IPS DF 6.9 (cell line): ENCODE data around the gene BCL2A1.

ENCODE experiments used
- DNase-seq: peaks from one replicate; pipeline ENCODE4 v3.0.0-alpha.2; 2013; ENCODE audit warnings: low read depth, low spot score
- H3K27ac ChIP-seq: one replicate; pipeline ENCODE4 v1.5.1; 2013; ENCODE audit warnings: low read length, control low read depth
- H3K27me3 ChIP-seq: 2 replicates; pipeline ENCODE4 v1.6.1; 2013; ENCODE audit warnings: mild to moderate bottlenecking, low read length; ENCODE audit not compliant: control insufficient read depth, insufficient read depth
- H3K36me3 ChIP-seq: 2 replicates; pipeline ENCODE4 v1.6.1; 2013; ENCODE audit warnings: low read length; ENCODE audit not compliant: control insufficient read depth, insufficient read depth
- H3K4me1 ChIP-seq: 2 replicates; pipeline ENCODE4 v1.6.1; 2013; ENCODE audit warnings: low read length; ENCODE audit not compliant: control insufficient read depth, insufficient read depth
- H3K4me3 ChIP-seq: 2 replicates; pipeline ENCODE4 v1.5.1; 2013; ENCODE audit warnings: mild to moderate bottlenecking, low read length
- H3K9me3 ChIP-seq: 2 replicates; pipeline ENCODE4 v1.6.1; 2013; ENCODE audit warnings: low read length, inconsistent platforms; ENCODE audit not compliant: control insufficient read depth, insufficient read depth
- WGBS: extraction: QIAGEN DNeasy Blood & Tissue Kit; methylation state at CpG from one replicate; pipeline ENCODE4 v1.1.7; 2013; ENCODE audit warnings: mixed read lengths, missing lambda C conversion rate; ENCODE audit not compliant: insufficient read length, insufficient coverage; 5-methylcytosine and 5-hydroxymethylcytosine counted together

BCL2A1 gene

GRCh38 chr15:79989682-79990081 lies 18.7 kb upstream of the BCL2A1 start:
- no peak for DNase-seq
- no peaks in the 10 kb centered on the region for H3K9me3 ChIP-seq
- H3K4me3 ChIP-seq: no peak overlapping the region
- no peaks in the 10 kb centered on the region for H3K27me3 ChIP-seq
- H3K4me1 ChIP-seq: no peaks in the 10 kb centered on the region
- no CpG with 5 or more reads among the region's 5 CpGs for WGBS
- no peak overlapping the region for H3K27ac ChIP-seq
- H3K36me3 ChIP-seq: no peaks in the 10 kb centered on the region

- H3K27ac ChIP-seq: no peak overlapping the region
- no CpG with 5 or more reads among the region's 2 CpGs for WGBS
Measured at GRCh38 chr15:79989183-79989582, 18.2 kb upstream of the BCL2A1 start.

GRCh38 chr15:79988448-79989117 lies 17.6 kb upstream of the BCL2A1 start:
- H3K27ac ChIP-seq: no peak overlapping the region
- H3K4me1 ChIP-seq: no peaks in the 10 kb centered on the region
- no peaks in the 10 kb centered on the region for H3K9me3 ChIP-seq
- H3K4me3 ChIP-seq: no peak overlapping the region
- no peak for DNase-seq
- no CpG with 5 or more reads among the region's 3 CpGs for WGBS
- H3K27me3 ChIP-seq: no peaks in the 10 kb centered on the region
- no peaks in the 10 kb centered on the region for H3K36me3 ChIP-seq

More at GRCh38 chr15:79989183-79989582, 18.2 kb upstream of the BCL2A1 start:
- Histone ChIP-seq H3K4me1 (no peaks in the 10 kb centered on the region), H3K4me3 (no peak overlapping the region), H3K27me3 (no peaks in the 10 kb centered on the region), H3K9me3 (no peaks in the 10 kb centered on the region), H3K36me3 (no peaks in the 10 kb centered on the region)
- DNase-seq: no peak

GRCh38 chr15:79987969-79988368 lies 17.0 kb upstream of the BCL2A1 start:
- DNase-seq: no peak
- Histone ChIP-seq H3K4me3 (no peak overlapping the region), H3K36me3 (no peaks in the 10 kb centered on the region), H3K27me3 (no peaks in the 10 kb centered on the region), H3K27ac (no peak overlapping the region), H3K9me3 (no peaks in the 10 kb centered on the region), H3K4me1 (no peaks in the 10 kb centered on the region)
- WGBS: no CpG with 5 or more reads among the region's 3 CpGs

GRCh38 chr15:79987569-79987955 lies 16.6 kb upstream of the BCL2A1 start:
- Histone ChIP-seq H3K4me3 (no peak overlapping the region), H3K4me1 (no peaks in the 10 kb centered on the region), H3K36me3 (no peaks in the 10 kb centered on the region), H3K9me3 (no peaks in the 10 kb centered on the region), H3K27me3 (no peaks in the 10 kb centered on the region), H3K27ac (no peak overlapping the region)
- WGBS: no CpG with 5 or more reads among the region's 7 CpGs
- DNase-seq: no peak

GRCh38 chr15:79981831-79982455 lies 10.9 kb upstream of the BCL2A1 start:
- H3K27ac ChIP-seq: no peak overlapping the region
- no peaks in the 10 kb centered on the region for H3K9me3 ChIP-seq
- H3K4me3 ChIP-seq: no peak overlapping the region
- no peaks in the 10 kb centered on the region for H3K36me3 ChIP-seq
- WGBS: no CpG with 5 or more reads among the region's 7 CpGs
- H3K27me3 ChIP-seq: no peaks in the 10 kb centered on the region
- H3K4me1 ChIP-seq: no peaks in the 10 kb centered on the region
- DNase-seq: no peak

- DNase-seq: no peak
- no CpG with 5 or more reads among the region's 5 CpGs for WGBS
- Histone ChIP-seq H3K4me3 (no peak overlapping the region), H3K4me1 (no peaks in the 10 kb centered on the region), H3K27me3 (no peaks in the 10 kb centered on the region), H3K27ac (no peak overlapping the region), H3K36me3 (no peaks in the 10 kb centered on the region), H3K9me3 (no peaks in the 10 kb centered on the region)
Measured at GRCh38 chr15:79978655-79979514, 7.9 kb upstream of the BCL2A1 start.

GRCh38 chr15:79978260-79978654 lies 7.3 kb upstream of the BCL2A1 start:
- Histone ChIP-seq H3K4me3 (no peak overlapping the region), H3K27ac (no peak overlapping the region), H3K4me1 (no peaks in the 10 kb centered on the region), H3K36me3 (no peaks in the 10 kb centered on the region), H3K27me3 (no peaks in the 10 kb centered on the region), H3K9me3 (no peaks in the 10 kb centered on the region)
- no CpG with 5 or more reads among the region's 6 CpGs for WGBS
- no peak for DNase-seq

- no peaks in the 10 kb centered on the region for H3K4me1 ChIP-seq
- WGBS: no CpG with 5 or more reads among the region's 9 CpGs
- no peaks in the 10 kb centered on the region for H3K36me3 ChIP-seq
- H3K27me3 ChIP-seq: no peaks in the 10 kb centered on the region
- H3K4me3 ChIP-seq: no peak overlapping the region
- no peak for DNase-seq
- H3K27ac ChIP-seq: no peak overlapping the region
- H3K9me3 ChIP-seq: no peaks in the 10 kb centered on the region
Measured at GRCh38 chr15:79977431-79978054, 6.5 kb upstream of the BCL2A1 start.

- WGBS: no CpG with 5 or more reads among the region's 8 CpGs
- DNase-seq: no peak
- no peaks in the 10 kb centered on the region for H3K36me3 ChIP-seq
- H3K4me3 ChIP-seq: no peak overlapping the region
- H3K9me3 ChIP-seq: no peaks in the 10 kb centered on the region
- H3K27ac ChIP-seq: no peak overlapping the region
- H3K27me3 ChIP-seq: no peaks in the 10 kb centered on the region
- H3K4me1 ChIP-seq: no peaks in the 10 kb centered on the region
Measured at GRCh38 chr15:79973456-79974195, 2.6 kb upstream of the BCL2A1 start.
